Muscle layer of duodenum (tissue), 2 donors: ENCODE data around the gene SUN1.

Experiments used
- H3K27ac ChIP-seq: one replicate; pipeline ENCODE4 v1.7.0; 2013; ENCODE audit warnings: mild to moderate bottlenecking, low read length
- H3K27me3 ChIP-seq: one replicate; pipeline ENCODE4 v1.7.0; 2013; ENCODE audit warnings: low read depth, mild to moderate bottlenecking, control low read depth, low read length
- H3K36me3 ChIP-seq, 2 donors: one replicate each; pipeline ENCODE4 v1.7.0; 2013; ENCODE audit warnings: low read length in 2 of 2, control low read depth in 1 of 2, mild to moderate bottlenecking in 1 of 2; ENCODE audit not compliant: insufficient read depth in 2 of 2, control insufficient read depth in 1 of 2
- H3K4me1 ChIP-seq, 2 donors: one replicate each; pipeline ENCODE4 v1.7.0; 2013; ENCODE audit warnings: low read length in 2 of 2, mild to moderate bottlenecking in 2 of 2, control low read depth in 1 of 2, moderate library complexity in 1 of 2; ENCODE audit not compliant: insufficient read depth in 2 of 2, control insufficient read depth in 1 of 2
- H3K4me3 ChIP-seq, 2 donors: one replicate each; pipeline ENCODE4 v1.7.0; 2013; ENCODE audit warnings: low read length in 2 of 2, low read depth in 1 of 2, mild to moderate bottlenecking in 1 of 2
- H3K9me3 ChIP-seq, 2 donors: one replicate each; pipeline ENCODE4 v1.7.0; 2013; ENCODE audit warnings: low read length in 2 of 2, control low read depth in 1 of 2, mild to moderate bottlenecking in 1 of 2; ENCODE audit not compliant: control insufficient read depth in 1 of 2
- donor health status: healthy.

The SUN1 gene

GRCh38 chr7:832167-832967 is at the start of gene SUN1:
TSS of gene SUN1 (plus strand) at chr7:832476. CDS start at chr7:832525, 49 bp downstream.
- no peaks in the 10 kb centered on the region for H3K27me3 ChIP-seq
- H3K27ac ChIP-seq: peak within 1 kb of the TSS; percentile 92
- peaks cover 0 to 3% of the 10 kb centered on the region in 2 donors for H3K36me3 ChIP-seq
- H3K4me3 ChIP-seq: peak within 1 kb of the TSS; percentile 12 to 21
- peaks cover 10 to 59% of the 10 kb centered on the region in 2 donors for H3K4me1 ChIP-seq
- H3K9me3 ChIP-seq: no peaks in the 10 kb centered on the region

- H3K36me3 ChIP-seq: peaks cover 13 to 17% of the 10 kb centered on the region in 2 donors
- H3K4me3 ChIP-seq: no peak overlapping the region
- no peak overlapping the region for H3K27ac ChIP-seq
- peaks cover 0 to 28% of the 10 kb centered on the region in 2 donors for H3K4me1 ChIP-seq
- no peaks in the 10 kb centered on the region for H3K27me3 ChIP-seq
- H3K9me3 ChIP-seq: no peaks in the 10 kb centered on the region
These were observed 49.4 kb upstream of the SUN1 start for GRCh38 chr7:782718-783449.

GRCh38 chr7:783556-784490 is 48.5 kb upstream of the SUN1 start:
- Histone ChIP-seq H3K4me1 (peaks cover 0 to 26% of the 10 kb centered on the region in 2 donors), H3K4me3 (no peak overlapping the region), H3K27ac (no peak overlapping the region), H3K27me3 (no peaks in the 10 kb centered on the region), H3K9me3 (no peaks in the 10 kb centered on the region), H3K36me3 (peaks cover 12 to 13% of the 10 kb centered on the region in 2 donors)

- H3K4me1 ChIP-seq: peaks cover 0 to 15% of the 10 kb centered on the region in 2 donors
- H3K27ac ChIP-seq: no peak overlapping the region
- no peaks in the 10 kb centered on the region for H3K9me3 ChIP-seq
- peaks cover 10 to 11% of the 10 kb centered on the region in 2 donors for H3K36me3 ChIP-seq
- no peaks in the 10 kb centered on the region for H3K27me3 ChIP-seq
- no peak overlapping the region for H3K4me3 ChIP-seq
These were observed 47.3 kb upstream of the SUN1 start for GRCh38 chr7:784971-785370.

GRCh38 chr7:785416-785815 is 46.9 kb upstream of the SUN1 start:
- Histone ChIP-seq H3K4me1 (peaks cover 0 to 10% of the 10 kb centered on the region in 2 donors), H3K27ac (no peak overlapping the region), H3K4me3 (no peak overlapping the region), H3K36me3 (peaks cover 6 to 11% of the 10 kb centered on the region in 2 donors), H3K9me3 (no peaks in the 10 kb centered on the region), H3K27me3 (no peaks in the 10 kb centered on the region)

GRCh38 chr7:786472-787255 is 45.6 kb upstream of the SUN1 start:
- H3K9me3 ChIP-seq: no peaks in the 10 kb centered on the region
- H3K4me3 ChIP-seq: no peak overlapping the region
- H3K27me3 ChIP-seq: no peaks in the 10 kb centered on the region
- peaks cover 3 to 11% of the 10 kb centered on the region in 2 donors for H3K36me3 ChIP-seq
- peaks cover 0 to 8% of the 10 kb centered on the region in 2 donors for H3K4me1 ChIP-seq
- H3K27ac ChIP-seq: no peak overlapping the region

- H3K27me3 ChIP-seq: no peaks in the 10 kb centered on the region
- H3K4me1 ChIP-seq: peaks cover 0 to 8% of the 10 kb centered on the region in 2 donors
- H3K9me3 ChIP-seq: no peaks in the 10 kb centered on the region
- peaks cover 3 to 11% of the 10 kb centered on the region in 2 donors for H3K36me3 ChIP-seq
- H3K27ac ChIP-seq: no peak overlapping the region
- no peak overlapping the region for H3K4me3 ChIP-seq
These were observed 44.7 kb upstream of the SUN1 start for GRCh38 chr7:787332-788240.

GRCh38 chr7:791519-791918 is 40.8 kb upstream of the SUN1 start:
- Histone ChIP-seq H3K27me3 (no peaks in the 10 kb centered on the region), H3K27ac (no peak overlapping the region), H3K4me3 (no peak overlapping the region), H3K4me1 (peaks cover 0 to 9% of the 10 kb centered on the region in 2 donors), H3K36me3 (no peaks in the 10 kb centered on the region), H3K9me3 (no peaks in the 10 kb centered on the region)

- Histone ChIP-seq H3K4me3 (no peak overlapping the region), H3K27ac (no peak overlapping the region), H3K9me3 (no peaks in the 10 kb centered on the region), H3K4me1 (peaks cover 0 to 12% of the 10 kb centered on the region in 2 donors), H3K36me3 (no peaks in the 10 kb centered on the region), H3K27me3 (no peaks in the 10 kb centered on the region)
These were observed 38.1 kb upstream of the SUN1 start for GRCh38 chr7:794207-794606.
